NCI-H748 treated with DMSO at 0.1 percent for 48 hours (cell line): ENCODE data around the gene SYNE1.

Experiments
- DNase-seq: peaks from one replicate; lab custom pipeline; 2025; lab: John Stamatoyannopoulos, UW

Gene SYNE1

GRCh38 chr6:152313542-152314482 lies 323.4 kb downstream of the SYNE1 start:
- DNase-seq = no peak

GRCh38 chr6:152312434-152312833 lies 324.7 kb downstream of the SYNE1 start:
- DNase-seq = no peak

GRCh38 chr6:152310371-152310954 lies 326.7 kb downstream of the SYNE1 start:
- no peak for DNase-seq

GRCh38 chr6:152309648-152310047 lies 327.5 kb downstream of the SYNE1 start:
- no peak for DNase-seq

GRCh38 chr6:152309006-152309405 lies 328.2 kb downstream of the SYNE1 start:
- DNase-seq = no peak

- no peak for DNase-seq
Measured at GRCh38 chr6:152308306-152308705, 328.9 kb downstream of the SYNE1 start.

- no peak for DNase-seq
Measured at GRCh38 chr6:152305672-152306071, 331.5 kb downstream of the SYNE1 start.

- DNase-seq = peak; percentile 75
Measured at GRCh38 chr6:152301765-152302568, 335.2 kb downstream of the SYNE1 start.

- DNase-seq = no peak
Measured at GRCh38 chr6:152301021-152301764, 336.0 kb downstream of the SYNE1 start.

- no peak for DNase-seq
Measured at GRCh38 chr6:152300517-152300916, 336.6 kb downstream of the SYNE1 start.

- DNase-seq = no peak
Measured at GRCh38 chr6:152298848-152299735, 338.1 kb downstream of the SYNE1 start.

- DNase-seq = no peak
Measured at GRCh38 chr6:152298055-152298647, 339.0 kb downstream of the SYNE1 start.

- DNase-seq = no peak
Measured at GRCh38 chr6:152296648-152297376, 340.4 kb downstream of the SYNE1 start.

GRCh38 chr6:152295920-152296319 lies 341.2 kb downstream of the SYNE1 start:
- DNase-seq = no peak

- no peak for DNase-seq
Measured at GRCh38 chr6:152295346-152295745, 341.8 kb downstream of the SYNE1 start.

- no peak for DNase-seq
Measured at GRCh38 chr6:152293404-152293803, 343.8 kb downstream of the SYNE1 start.

GRCh38 chr6:152292555-152292954 lies 344.6 kb downstream of the SYNE1 start:
- no peak for DNase-seq

GRCh38 chr6:152290693-152291092 lies 346.5 kb downstream of the SYNE1 start:
- no peak for DNase-seq

GRCh38 chr6:152277826-152278329 lies 359.3 kb downstream of the SYNE1 start:
- no peak for DNase-seq
